Measurements from ENCODE around the gene MEAK7. TPM values are rescaled to one million over a fixed set of nuclear protein-coding genes. Genes with fewer than 3 reads are reported as not detected.
A peak's percentile ranks its signal among the peaks of the same experiment; 100 is the strongest.

The MEAK7 gene
- total RNA-seq, 1 experiment from 2014 or later = 21.5 TPM

- Histone ChIP-seq H3K4me1 (ENCODE audit: insufficient read depth, low read length) (no peaks in the 10 kb centered on the region), H3K79me1 (ENCODE audit: insufficient read depth, low read depth, low read length, poor library complexity, severe bottlenecking) (no peaks in the 10 kb centered on the region), H3K4me2 (ENCODE audit: insufficient read depth, insufficient read length, low read length) (no peak overlapping the region), H3K79me2 (ENCODE audit: insufficient read depth, low read length) (no peaks in the 10 kb centered on the region), H2AK5ac (ENCODE audit: insufficient read length, low read length) (no peak overlapping the region), H3T11ph (ENCODE audit: low read length) (no peak overlapping the region), H2BK20ac (ENCODE audit: low read depth, low read length, poor library complexity, severe bottlenecking) (no peak overlapping the region), H3K27ac (ENCODE audit: insufficient read length, low read depth, low read length) (no peak overlapping the region), H4K8ac (replicated peaks; ENCODE audit: insufficient read length, low read depth, low read length) (no peak overlapping the region), H3K9me3 (ENCODE audit: control insufficient read depth, low read depth, low read length) (no peaks in the 10 kb centered on the region), H4K91ac (ENCODE audit: insufficient read length, low read depth, low read length) (no peak overlapping the region), H3K23me2 (ENCODE audit: insufficient read length, low read depth, low read length, poor library complexity, severe bottlenecking) (no peaks in the 10 kb centered on the region), H2BK12ac (ENCODE audit: insufficient read length, low read depth, low read length) (no peak overlapping the region), H3K56ac (ENCODE audit: insufficient read length, low read depth, low read length) (no peak overlapping the region), H4K20me1 (ENCODE audit: control insufficient read depth, insufficient read depth, insufficient read length) (no peaks in the 10 kb centered on the region), H3K4ac (ENCODE audit: low read depth, low read length) (no peak overlapping the region), H2BK120ac (ENCODE audit: low read depth, low read length, poor library complexity, severe bottlenecking) (no peak overlapping the region), H3K9ac (ENCODE audit: extremely low read depth, insufficient read length, low read length) (no peak overlapping the region), H3K23ac (ENCODE audit: insufficient read length, low read depth, low read length) (no peak overlapping the region), H3K14ac (ENCODE audit: insufficient read depth, low read length) (no peak overlapping the region), H2BK5ac (ENCODE audit: insufficient read length, low read length) (no peak overlapping the region), H2AFZ (ENCODE audit: low read length) (no peak overlapping the region), H3K27me3 (ENCODE audit: insufficient read depth, low read length) (no peaks in the 10 kb centered on the region), H3K18ac (ENCODE audit: insufficient read length, low read depth, low read length) (no peak overlapping the region), H4K5ac (ENCODE audit: insufficient read length, low read depth, low read length) (no peak overlapping the region), H2BK15ac (ENCODE audit: low read depth, low read length) (no peak overlapping the region)
- Mint-ChIP-seq H3K27ac (peak overlapping the region in 1 of 3 experiments; percentile 15; a peak in 1 of 7 replicates), H3K27me3 (ENCODE audit: low read depth) (no peaks in the 10 kb centered on the region), H3K4me3 (no peak overlapping the region), H3K4me1 (peaks cover 0 to 2% of the 10 kb centered on the region in 2 experiments; a peak in 1 of 4 replicates), H3K9me3 (no peaks in the 10 kb centered on the region; a peak in 1 of 5 replicates), H3K36me3 (ENCODE audit: insufficient read depth in 1 of 3, low read depth in 3 of 3) (no peaks in the 10 kb centered on the region)
- DNase-seq = peak; percentile 7
- WGBS (ENCODE audit: extremely low coverage, insufficient read length, low lambda C conversion rate) = no CpG with 5 or more reads among the region's 9 CpGs
- no peak for TF ChIP-seq CTCF (conservative IDR thresholded peaks at IDR 0.05)
Measured at GRCh38 chr16:84455031-84455430, 49.4 kb downstream of the MEAK7 start.

Other genes with a start within 250 kb of the MEAK7 start
- gene WFDC1, start 209.8 kb downstream of the MEAK7 start, total RNA-seq (2021) = 0.24 and 0.29 TPM in 2 replicates
- 2.8 and 4.0 TPM in 2 replicates for gene ATP2C2, start 136.1 kb downstream of the MEAK7 start, total RNA-seq (2021)
- gene COTL1, start 113.4 kb upstream of the MEAK7 start, total RNA-seq (2021) = 81.4 and 88.6 TPM in 2 replicates
- gene KLHL36, start 143.9 kb upstream of the MEAK7 start, total RNA-seq (2021) = 32.2 and 36.7 TPM in 2 replicates
- gene USP10, start 195.3 kb upstream of the MEAK7 start, total RNA-seq (2021) = 203 and 205 TPM in 2 replicates